RPMI8226 (cell line): Measurements from ENCODE around the gene PLEKHM3.

Experiments used
- DNase-seq: peaks from one replicate; pipeline ENCODE4 v3.0.0-alpha.2; 2015

The PLEKHM3 gene

DNA sequence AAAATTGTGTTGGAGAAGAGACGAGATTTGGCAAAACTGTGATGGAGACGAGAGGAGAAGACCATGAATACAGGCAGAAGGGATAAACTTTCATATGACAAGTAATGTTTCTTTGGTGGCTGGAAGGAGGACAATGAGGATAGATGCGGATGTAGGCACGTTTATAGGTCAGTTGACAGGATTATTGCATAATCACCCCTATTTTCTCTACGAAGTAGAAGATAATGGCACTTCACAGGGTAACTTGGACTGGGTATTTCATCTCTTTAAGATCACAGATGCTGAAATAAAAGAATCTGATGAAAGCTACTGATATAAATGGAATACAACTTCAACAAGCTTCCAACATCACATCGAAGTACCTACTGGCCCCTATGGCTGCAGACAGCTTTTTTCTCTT lies 81.0 kb downstream of the PLEKHM3 start:
- DNase-seq: no peak

DNA sequence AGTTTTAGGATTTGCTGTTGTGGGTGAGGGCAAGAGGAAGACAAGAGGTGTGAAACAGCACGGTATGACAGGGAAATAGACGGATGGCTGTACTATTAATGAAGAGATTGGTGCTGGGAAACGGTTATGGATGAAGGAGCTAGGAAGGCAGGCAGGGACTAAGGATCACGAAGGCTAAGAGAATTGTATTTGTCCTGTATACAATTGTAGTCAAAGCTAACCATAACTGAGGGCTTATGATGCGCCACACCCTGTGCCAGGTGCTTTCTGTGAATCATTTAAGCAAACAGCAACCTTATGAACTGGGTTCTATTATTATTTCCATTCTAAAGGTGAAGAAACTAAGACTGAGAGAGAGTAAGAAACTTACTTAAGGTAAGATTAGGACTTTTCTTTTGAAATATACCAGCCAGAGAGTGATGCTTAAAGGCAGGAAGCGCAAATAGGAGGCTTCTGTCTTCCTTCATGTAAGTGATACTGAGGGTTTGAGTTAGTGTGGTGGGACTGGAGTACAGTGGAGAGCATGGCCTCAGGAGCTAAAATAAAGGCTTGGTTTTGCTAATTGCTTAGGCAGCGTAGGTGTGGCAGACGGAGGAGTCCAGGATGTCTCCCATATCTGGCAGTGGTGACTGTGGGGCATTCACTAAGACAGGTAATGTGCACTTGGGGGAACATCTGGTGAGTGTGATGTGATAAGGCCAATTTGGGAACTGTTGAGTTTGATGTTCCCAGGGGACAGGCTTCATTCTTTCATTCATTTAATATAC lies 85.8 kb downstream of the PLEKHM3 start:
- no peak for DNase-seq

DNA sequence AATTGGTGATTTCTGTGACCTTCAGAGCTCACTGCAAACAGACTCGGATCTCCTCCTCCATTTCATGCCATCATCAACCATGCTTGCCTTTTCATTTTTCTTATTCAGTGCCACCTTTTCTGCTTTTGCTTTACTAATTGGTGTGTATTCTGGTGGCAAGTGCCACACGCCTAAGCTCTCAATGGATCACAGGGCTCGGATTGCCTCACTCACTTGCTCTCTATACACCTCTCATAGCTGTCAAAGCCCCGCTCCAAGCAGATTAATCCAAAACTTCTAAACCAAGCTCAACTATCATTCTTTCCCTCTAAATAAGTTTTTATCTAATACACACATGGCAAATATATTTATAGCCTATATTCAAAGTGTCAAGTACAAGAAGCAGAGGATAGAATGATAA lies 86.4 kb downstream of the PLEKHM3 start:
- DNase-seq: no peak

DNA sequence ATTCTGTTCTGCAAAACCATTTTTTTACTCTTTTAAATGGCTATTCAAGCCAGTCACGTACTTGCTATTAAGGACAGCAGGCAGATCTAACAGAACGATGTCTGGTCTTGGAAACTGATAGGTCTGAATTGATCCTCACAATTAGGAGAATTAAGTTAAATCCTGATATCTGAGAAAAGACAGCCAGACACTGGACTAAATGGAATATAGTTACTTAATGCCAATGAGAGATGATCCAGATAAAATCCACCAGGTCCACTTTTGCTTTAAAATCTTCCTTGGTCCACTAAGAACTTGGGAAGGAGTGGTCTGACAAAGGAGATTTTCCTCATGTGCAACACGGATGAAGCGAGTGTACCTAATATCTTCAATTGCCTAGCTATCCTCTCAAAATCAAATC lies 86.9 kb downstream of the PLEKHM3 start:
- DNase-seq: no peak

DNA sequence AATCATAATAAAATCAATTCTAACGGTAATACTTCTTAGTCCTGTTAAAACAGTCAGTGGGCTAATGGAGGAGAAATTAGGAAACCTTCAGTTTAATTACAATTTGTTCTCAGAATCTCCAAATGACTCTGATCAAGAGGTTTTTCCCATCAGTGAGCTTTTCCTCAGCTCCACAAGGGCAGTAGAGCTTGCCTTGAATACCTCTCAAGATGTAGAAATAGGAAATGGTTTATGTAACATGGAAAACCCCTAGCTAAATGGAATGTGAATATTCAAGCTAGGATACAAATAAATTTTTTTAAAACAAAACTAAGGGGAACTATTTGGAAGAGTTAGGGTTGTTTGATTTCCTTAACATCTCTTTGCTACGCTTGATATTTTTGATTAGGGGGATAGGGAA lies 87.5 kb downstream of the PLEKHM3 start:
- DNase-seq: no peak

DNA sequence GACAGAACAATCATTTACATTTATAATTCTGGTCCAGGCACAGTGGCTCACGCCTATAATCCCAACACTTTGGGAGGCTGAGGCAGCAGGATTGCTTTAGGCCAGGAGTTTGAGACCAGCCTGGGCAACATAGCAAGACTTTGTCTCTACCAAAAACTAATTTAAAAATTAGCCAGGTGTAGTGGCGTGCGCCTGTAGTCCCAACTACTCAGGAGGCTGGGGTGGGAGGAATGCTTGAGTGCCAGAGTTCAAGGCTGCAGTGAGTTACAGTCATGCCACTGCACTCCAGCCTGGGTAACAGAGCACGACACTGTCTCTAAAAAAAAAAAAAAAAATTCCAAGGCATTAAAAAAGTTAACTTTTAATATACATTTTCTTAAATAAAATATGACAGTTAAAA lies 88.1 kb downstream of the PLEKHM3 start:
- no peak for DNase-seq

DNA sequence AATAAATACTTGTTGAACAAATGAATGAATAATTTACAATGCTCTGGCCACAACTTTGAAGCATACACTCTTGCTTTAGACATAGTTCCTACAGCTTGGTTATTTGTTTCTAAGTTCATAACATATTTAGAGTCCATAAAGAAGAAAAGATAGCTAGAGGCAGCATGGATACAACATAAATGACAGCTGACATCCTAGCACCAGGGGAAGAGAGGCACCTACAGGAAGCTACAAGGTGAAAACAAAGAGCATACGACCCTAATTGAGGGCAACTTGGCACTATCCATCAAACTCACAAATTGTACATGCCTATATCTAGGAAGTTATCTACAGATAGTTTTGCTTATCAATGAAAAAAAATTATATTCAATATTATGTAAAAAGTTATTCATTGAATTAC lies 88.9 kb downstream of the PLEKHM3 start:
- DNase-seq: no peak

DNA sequence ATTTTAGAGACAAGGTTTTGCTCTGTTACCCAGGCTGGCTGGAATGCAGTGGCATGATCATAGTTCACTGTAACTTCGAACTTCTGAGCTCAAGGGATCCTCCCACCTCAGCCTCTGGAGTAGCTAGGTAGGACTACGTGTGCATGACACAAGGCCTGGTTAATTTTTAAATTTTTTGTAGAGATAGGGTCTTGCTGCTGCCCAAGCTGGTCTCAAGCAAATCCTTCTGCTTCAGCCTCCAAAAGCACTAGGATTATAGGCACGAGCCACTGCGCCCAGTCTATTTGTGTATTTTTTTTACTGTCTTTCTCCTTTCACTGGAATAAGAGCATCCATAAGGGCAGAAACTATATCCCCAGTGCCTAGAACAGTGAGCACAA lies 89.3 kb downstream of the PLEKHM3 start:
- DNase-seq: no peak

DNA sequence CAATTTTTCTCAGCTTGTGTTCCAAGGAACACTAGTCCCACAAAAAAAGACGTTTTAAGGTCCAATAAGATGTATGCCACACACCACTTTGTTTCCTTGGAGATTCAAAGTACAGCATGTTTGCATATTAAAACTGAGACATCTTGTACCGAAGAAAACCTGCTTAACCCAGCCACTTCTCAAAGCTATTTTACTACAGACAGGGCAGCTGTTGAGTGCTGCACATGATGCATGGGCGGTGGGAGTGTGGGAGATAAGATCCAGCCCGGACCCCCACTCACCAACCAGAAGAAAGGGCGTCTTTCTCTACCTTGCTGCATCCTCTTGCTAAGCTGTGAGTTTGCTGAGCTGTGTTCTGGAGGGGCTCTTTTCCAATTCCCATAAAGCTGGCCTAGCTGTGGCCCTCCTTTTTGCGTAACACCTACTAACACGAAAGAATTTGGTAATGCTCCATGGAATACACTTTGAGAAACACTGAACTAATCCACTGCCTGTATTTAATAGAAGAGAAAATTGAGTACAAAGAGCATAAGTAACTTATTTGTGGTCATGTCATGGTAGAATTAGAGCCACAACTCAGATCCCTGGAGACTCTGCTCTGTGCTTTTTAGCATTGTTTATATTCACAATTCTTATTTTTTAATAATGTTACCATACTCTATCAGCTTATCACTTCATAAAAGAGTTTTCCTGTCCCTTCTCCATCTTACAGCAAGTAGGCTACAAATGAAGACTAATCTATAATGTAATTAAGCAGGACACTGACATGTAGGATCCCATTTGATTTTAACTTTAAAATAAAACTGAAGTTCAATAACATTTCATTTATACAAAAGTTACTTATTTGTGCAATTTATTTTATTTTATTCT lies 90.0 kb downstream of the PLEKHM3 start:
- no peak for DNase-seq

DNA sequence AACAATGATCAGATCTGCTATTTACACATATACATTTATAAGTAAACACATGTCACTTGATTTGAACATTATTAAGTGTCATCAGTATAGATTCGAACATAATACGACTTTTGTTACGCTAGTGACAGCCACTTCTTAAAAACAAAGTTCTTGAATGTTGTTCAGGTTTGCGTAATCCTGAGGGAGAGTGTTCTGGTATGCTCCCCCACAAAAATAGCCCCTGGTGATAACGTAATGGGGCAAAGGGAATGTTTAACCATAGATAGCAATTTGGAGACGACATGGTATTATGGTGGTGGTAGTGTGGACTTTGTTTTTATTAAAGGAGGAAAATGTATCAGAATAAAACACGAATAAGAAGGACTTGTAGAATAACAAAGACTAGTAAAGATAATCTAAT lies 90.6 kb downstream of the PLEKHM3 start:
- no peak for DNase-seq

DNA sequence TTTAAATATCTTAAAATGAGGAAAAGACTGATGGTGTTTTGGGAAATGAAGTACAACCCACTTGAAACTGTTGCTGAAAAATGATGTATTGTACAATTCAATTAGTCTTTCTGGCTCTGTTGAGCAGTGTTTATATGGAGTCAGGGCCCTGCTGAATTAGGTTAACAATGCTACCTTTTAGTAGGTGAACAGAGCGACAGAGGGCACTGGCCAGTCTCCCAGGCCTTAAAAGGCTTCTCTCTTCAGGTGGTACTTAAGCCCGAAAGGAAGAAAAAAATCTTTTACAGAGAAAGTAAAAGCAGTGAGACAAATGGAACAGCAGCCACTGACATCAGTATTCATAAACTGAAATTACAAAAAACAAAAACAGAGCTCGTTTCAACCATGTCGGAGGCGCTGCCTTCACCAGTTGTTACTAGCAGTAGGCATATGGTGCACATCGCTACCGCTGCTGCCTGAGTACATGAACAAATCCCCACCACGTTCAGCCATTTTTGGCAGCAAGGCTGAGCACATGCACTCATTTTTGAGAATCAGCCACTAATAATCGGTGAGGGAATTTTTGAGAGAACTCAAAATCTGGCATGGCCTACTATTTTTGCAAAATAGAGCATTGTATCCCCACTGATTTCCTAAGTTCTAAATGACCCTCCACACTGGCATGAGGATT lies 91.8 kb downstream of the PLEKHM3 start:
- DNase-seq: no peak

DNA sequence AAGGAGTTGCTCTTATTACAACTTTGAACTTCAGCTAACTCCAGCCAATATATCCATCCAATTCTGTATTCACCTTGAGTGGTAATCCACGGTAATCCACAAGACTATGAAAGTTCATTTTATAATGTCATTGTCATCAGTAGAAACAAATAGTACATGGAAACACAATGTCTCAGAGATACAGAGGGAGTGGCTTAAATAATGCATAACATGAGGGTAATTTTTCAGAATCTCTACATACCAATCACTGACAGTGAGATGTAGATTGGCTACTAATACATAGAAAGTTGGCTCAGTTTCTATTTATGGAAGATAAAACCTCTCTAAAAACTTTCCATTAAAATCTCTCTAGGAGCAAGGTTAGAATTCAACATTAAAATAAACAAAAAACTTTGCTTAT lies 93.2 kb downstream of the PLEKHM3 start:
- no peak for DNase-seq

DNA sequence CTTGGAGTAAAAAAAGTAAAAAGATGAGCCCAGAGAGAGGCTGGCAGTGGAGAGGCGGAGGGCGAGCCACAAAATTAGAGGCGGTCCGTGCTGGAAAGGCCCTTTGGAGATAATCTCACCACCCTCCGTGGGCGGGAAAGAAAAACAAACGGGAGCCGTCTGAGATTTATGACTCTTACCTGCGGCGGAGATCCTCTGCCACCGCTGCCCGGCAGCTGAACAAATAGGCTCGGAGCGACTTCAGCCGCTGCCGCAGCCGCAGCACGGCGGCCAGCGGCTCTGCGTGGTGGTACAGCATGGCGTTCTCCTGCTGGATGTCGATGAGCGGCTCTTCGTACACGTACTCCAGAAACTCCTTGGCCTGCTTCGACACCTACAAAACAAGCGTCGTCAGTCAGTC lies 94.6 kb downstream of the PLEKHM3 start:
- no peak for DNase-seq

DNA sequence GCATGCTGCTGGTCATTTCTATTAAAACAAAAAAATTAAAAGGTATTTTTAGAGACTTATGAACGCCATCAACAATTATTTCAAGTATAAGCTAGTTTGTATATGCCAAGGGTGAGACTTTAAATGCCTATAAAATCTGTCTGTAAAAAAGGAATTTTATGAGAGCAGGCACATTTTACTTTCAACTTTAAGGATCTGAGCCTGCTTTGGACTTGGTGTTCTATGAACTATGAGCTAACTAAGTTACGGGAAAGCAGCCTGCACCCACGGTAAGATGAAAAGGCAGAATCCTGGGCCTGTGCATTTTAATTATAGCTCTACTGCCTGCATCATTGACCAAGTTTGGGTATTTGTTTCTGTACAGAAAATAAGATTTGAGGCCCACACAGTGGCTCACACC lies 95.4 kb downstream of the PLEKHM3 start:
- no peak for DNase-seq

DNA sequence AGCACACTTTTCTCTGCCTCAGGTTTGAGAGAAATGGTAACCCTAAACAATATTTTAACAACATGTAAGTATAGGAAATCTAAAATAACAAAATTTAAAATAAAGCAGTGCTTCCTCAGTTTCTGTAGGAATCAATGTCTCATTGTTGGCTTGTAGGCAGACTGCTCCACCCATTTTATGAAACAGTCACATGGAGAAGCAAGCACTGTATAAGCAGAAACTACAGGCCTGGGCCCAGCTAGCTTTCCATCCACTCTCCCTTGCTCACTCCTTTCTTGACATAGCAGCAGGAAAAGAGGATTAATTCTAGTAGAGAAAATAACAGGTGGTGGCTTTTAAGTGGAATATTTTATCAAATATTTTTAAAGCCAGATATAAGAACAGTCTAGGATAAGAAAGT lies 97.2 kb downstream of the PLEKHM3 start:
- no peak for DNase-seq

DNA sequence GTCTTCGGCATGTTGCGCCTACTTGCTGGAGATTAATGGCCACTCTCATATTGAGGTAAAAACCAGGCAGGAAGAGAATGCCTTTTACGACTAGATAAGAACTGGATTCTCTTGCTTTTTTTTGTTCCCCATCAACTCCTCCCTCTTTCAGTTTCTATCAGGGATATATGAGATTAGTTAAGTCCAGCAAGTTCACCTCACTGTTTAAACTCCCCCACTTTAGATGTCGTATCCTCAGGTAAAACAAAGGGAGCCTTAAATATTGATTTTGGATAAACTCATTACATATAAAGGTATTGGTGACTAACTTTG lies 98.4 kb downstream of the PLEKHM3 start:
- DNase-seq: no peak

DNA sequence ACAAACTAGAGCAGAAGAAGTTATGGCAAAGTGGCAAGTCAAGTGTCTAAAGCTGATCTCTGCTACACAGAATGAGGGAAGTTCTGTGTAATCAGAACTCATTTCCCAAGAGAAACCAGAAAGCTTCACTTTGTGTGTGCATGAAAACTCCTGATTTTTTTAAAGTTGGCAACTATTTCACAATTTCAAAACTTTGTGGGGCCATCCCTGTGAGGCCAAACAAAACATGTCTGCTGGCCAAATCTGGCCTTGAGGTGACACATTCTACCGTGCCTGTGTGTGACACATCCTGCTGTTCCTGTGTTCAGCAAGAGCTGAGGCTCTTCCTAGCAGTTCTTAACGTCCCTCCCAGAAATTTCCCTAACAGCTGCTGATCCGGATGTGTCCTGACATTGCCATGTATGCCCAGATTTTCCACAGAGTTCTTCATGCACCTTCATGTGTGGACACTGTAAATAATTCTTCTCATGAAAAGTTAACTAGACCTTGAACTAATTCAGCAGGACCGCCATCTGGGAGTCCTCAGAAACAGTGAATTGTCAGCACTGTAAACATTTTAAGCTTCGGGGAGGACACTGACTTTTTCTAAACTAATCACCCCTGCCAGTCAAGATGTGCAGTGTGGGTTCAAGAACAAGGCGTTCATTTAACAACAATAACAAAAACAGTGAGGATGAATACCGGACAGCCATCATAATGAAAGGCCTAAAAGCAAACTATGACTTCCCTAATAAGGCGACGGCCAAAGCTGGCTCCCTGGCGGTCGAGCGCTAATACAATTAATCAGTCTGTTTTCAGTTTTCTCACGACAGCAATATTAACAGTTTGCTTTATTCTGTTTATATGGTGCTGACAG lies 99.0 kb downstream of the PLEKHM3 start:
- no peak for DNase-seq

DNA sequence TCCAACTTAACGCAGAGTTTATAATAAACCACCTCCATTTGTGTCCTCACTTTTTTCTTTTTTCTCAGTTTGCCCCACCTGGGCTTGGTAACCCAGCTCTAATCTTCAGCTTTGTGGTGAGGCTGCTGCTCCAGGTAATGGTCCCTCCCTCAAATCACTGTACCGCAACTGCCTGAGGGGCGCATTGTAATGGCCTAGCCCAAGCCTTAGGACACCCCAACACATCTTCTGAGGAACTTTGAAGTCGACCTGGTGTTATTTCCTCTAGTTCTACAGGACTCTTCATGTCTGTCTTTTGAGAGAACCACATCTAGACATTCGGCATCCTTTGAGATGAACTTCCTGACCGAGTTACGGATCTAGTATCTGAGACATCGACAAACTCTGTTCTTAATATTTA lies 99.7 kb downstream of the PLEKHM3 start:
- DNase-seq: no peak

DNA sequence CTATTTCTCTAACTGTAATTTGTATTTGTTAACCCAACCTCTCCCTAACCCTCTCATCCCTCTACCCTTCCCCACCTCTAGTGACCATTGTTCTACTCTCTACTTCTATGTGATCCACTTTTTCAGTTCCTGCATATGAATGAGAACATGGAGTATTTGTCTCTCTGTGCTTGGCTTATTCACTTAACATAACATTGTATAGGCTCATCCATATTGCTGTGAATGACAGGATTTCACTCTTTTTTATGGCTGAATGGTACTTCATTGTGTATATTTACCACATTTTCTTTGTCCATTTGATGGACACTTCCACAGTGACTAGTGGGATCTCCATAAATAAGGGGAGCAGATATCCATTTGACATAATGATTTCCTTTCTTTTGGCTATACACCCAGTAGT lies 103.7 kb downstream of the PLEKHM3 start:
- DNase-seq: no peak

DNA sequence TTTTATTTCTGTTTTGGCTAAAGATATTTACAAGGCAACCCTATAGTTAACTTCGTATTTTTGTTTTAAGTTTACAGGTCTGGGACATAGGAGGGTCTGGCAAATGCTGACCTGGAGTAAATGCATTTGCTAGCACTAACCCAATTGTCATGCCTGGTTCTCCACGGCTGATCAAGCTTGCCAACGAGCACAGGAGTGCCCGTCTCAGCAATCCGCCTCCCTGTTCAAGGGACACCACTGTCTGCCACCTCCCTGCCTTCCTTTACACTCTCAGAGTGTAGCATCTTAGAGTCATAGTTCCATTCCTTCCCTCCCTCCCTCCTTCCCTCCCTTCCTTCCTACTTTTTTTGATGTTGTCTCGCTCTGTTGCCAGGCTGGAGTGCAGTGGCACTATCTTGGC lies 104.6 kb downstream of the PLEKHM3 start:
- no peak for DNase-seq

DNA sequence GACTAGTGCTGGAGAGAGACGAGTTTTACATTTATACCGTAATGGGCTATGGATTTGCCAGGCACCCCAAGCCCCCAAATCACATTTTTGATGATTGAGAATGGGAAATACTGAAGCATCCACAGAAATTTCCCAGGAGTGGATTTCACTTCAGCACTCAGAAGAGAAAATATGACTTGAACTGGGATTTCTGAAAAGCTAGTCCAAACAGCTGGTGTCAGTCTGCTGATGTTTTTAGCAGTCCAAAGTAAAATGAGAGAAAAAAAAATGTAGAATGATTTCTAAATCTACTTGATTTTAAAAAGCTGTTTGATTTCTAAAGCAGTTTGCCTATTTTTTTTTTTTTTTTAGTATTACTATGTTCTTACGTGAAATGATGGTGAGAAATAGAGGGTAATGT lies 105.0 kb downstream of the PLEKHM3 start:
- no peak for DNase-seq

DNA sequence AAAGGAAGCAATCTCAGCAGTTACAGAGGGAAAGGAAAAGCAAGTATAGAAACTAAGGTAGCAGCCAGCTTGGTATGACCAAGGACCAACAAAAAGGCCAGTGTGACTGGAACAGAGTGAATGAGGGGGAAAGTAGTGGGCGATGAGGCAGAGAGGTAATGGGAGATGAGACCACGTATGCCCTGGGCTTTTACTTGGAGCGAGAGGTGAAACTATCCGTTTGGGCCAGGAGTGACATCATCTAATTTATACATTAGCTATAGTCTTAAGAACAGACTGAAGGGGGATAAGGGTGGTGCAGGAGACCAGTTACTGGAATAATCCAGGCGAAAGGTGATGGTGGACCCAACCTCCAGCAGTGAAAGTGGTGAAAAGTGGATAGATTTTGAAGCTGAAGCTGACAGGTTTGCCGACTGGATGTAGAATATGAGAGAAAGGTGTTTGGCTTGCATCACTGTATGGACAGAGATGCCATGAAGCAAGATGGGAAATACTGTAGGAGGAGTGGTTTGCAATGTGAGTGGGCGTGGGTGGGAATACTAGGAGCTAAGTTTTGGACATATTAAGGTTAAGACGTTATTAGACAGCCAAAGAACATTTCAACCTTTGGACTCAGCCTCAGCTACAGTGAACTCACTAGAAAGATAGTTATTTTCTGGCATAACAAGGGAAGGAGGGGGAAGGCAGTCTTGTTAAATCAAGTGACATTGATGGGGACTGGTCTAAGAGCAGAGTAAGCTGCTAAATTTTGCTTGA lies 106.0 kb downstream of the PLEKHM3 start:
- DNase-seq: no peak
